Hematopoietic multipotent progenitor cell treated with erythropoietin and hydrocortisone succinate and interleukin-3 and kit ligand, for 6 days (in vitro differentiated cells): ENCODE data around the gene ADORA3.
"Not testable (repeated sequence)": the region's sequence is repeated elsewhere in the genome, so short reads cannot be mapped to it uniquely, and the experiment has no call there.

Experiments used
- DNase-seq: peaks from one replicate; pipeline ENCODE4 v3.0.0-alpha.2; 2015

The ADORA3 gene

GRCh38 chr1:111503585-111504060 is at the start of gene ADORA3, which contains the start of gene TMIGD3:
Gene ADORA3, minus strand, starts transcription at chr1:111503633. Its CDS starts 279 bp downstream, at chr1:111503354.
Gene TMIGD3, minus strand, starts transcription at chr1:111503633. Its CDS starts 279 bp downstream, at chr1:111503354.
- peak; percentile 82 for DNase-seq

- no peak for DNase-seq
Observed at GRCh38 chr1:111553196-111553595, 49.8 kb upstream of the ADORA3 start.

GRCh38 chr1:111552587-111552986 is 49.2 kb upstream of the ADORA3 start:
- no peak for DNase-seq

GRCh38 chr1:111551623-111552411 is 48.4 kb upstream of the ADORA3 start:
- peak; percentile 49 for DNase-seq

DNA sequence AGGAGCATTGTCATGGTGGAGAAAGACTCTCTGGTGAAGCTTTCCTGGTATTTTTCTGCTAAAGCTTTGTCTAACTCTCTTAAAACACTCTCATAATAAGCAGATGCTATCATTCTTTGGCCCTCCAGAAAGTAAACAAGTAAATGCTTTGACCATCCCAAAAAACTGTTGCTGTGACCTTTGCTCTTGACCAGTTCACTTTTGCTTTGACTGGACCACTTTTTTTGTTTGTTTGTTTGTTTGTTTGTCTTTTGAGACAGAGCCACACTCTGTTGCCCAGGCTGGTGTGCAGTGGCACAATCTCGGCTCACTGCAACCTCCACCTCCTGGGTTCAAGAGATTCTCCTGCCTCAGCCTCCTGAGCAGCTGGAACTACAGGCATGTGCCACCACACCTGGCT is 44.4 kb upstream of the ADORA3 start:
- DNase-seq = not testable (repeated sequence)

DNA sequence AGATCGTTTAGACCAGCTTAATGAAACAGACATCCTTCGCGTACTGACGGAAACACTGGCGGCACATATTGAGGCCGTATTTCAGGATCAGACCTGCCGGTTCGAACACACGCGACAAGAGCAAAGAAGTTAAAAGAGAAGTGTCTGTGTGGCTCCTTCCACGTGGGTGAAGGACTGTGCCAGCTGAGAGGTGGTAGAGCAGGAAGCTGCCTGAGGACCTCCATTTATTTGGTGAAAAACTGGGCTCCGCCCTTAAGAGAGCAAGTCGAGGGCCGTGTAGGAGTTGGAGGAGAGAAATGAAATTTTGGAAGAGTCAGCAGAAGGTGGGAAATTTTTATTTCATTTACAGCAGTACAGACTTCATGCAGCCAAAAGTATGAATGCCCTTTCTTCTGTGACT is 38.8 kb upstream of the ADORA3 start:
- DNase-seq = no peak

- no peak for DNase-seq
Observed at GRCh38 chr1:111541721-111542120, 38.3 kb upstream of the ADORA3 start.

DNA sequence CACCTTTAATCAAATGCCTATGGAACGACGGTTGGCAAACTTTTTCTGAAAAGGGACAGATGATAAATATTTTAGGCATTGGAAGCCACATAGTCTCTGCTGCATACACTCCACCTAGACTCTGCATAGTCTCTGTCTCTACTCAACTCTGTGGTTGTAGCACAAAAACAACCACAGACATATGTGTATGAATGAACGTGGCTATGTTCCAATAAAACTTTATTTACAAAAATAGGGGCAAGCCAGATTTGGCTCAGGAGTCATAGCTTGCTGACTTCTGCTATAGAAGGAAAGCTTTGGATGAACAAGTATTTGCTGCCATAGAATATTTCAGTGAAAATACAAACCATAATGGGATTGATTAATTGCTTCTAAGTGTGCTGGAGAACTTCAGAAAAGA is 37.5 kb upstream of the ADORA3 start:
- no peak for DNase-seq

GRCh38 chr1:111538343-111539025 is 35.1 kb upstream of the ADORA3 start:
- DNase-seq = no peak

GRCh38 chr1:111535256-111536191 is 32.1 kb upstream of the ADORA3 start:
- no peak for DNase-seq

- DNase-seq = no peak
Observed at GRCh38 chr1:111520053-111520452, 16.6 kb upstream of the ADORA3 start.

DNA sequence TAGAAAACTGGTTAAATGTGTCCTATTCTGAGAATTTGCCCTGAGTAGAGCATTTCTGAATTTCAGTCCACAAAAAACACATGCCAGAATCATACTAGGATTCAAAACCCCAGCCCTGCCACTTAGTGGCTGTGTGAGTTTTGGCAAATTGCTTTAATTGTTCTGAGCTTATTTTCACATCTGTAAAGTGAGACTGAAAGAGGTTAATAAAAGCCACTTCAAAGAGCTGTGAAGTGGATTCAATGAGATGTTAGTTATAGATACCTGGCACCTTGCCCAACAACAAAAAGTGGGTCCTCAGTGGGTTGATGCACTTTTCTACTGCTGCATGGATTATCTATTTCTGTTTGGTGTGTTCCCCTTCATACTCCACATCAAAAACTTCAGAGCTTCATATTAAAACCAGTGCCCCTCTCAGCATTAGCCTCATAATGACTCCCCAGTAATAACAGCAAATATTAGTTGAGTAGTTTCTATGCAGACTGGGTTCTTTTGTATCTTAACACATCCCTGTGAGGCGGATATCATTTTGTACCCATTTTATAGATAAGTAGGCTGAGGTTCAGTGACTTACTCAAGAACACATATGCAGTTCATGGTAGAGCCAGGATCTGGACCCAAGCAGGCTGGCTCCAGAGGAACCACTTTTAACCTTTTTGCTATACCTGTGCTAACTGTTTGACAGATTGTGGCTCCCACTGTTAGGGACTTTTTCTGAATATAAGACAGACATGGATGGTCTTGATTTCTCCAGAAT is 14.2 kb upstream of the ADORA3 start:
- DNase-seq = no peak

DNA sequence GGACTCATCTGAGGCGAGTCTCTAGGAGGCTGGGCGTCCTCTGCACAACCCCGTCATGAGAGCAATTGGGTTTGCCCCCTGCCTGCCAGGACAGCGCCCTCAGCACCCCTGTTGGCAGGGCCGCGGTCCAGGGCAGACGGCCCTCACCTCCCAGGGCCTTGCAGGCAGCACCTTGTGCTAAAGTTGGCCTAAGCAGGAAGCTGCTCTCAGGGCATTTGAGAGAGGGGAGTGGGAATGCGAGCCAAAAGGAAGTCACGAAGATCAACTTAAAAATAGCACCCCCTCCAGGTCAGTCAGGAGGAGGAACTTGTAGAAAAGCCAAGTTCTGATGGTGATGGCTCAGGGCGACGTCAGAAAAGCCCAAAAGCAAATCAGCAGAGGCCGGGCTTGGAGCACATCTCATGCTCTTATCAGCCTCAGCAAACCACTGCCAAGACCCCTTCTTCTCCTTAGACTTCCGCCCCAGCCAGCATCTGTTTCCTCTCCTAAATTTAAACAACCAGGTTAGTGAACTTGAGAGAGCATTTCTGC is 12.6 kb upstream of the ADORA3 start:
- DNase-seq = peak; percentile 89

- DNase-seq = peak; percentile 38
Observed at GRCh38 chr1:111515291-111516004, 12.0 kb upstream of the ADORA3 start.

- DNase-seq = peak; percentile 84
Observed at GRCh38 chr1:111513410-111514020, 10.1 kb upstream of the ADORA3 start.

DNA sequence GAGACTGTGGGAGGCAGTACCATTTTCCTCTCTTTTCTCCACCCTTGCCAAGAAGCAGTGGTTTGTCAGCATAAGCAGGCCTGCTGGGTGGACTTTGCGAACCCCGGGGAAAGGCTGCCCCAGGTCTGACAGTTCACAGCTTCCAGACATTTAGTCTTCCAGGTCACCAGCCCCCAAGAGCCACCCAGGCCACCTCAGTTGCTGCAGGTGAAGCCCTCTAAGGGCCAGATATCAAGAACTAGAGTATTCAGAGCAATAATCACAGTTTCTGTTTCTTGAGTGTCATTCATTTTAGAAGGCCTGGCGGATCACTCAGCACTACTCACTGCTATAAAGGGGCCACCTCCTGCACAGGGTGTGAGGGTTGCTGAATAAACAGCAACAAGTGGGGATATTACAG is 9.5 kb upstream of the ADORA3 start:
- no peak for DNase-seq

DNA sequence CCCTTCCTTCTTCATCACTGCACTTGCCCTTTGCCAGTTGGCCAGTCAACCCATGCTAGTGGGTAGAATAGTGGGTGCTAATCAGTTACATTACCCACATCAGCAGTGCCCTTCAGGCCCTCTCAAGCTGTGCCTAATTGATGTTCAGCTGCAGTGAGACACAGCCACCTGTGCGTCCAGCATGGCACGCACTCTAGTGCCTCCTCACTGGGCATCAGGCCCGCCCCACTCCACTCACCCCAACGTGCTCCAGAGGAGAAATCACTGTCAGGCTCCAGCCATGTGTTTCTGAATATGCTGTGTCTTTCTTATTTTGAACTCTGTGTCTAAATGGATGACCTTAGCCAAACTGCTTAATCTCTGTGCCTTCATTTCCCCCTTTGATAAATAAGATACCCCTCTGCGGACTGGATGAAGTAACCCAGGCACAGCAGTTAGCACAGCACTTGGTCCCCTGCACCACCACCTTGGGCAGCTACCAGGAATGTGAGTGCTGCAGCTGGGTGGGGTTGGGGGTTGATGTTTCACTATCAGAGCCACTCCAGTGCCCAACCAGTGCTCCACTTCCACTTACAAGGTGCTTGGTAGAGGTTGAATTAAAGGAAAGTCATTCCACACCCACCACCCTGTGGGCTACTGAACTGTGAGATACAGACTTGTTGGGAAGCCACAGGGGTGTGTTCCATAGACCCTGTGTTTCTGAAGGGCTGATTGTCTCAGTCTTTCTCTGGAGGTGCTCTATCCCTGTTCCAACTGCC is 8.9 kb upstream of the ADORA3 start:
- peak; percentile 79 for DNase-seq

DNA sequence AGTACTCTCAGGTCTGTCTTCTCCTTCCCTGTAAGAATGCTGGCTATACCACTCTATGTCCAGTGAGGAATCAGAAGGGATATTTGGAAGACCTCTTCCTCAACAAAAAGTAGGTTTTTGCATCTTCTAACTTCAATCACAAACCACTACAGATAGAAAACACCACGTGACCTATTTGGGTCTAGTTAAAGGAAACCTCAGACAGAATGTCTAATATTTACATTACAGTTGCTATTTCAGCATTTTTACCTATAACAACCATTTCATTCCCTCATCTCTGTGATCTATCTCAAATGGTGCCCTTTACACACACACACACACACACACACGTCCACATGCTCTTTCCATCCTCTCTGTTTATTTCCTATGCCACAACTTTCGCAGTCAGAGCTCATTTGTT is 7.9 kb upstream of the ADORA3 start:
- DNase-seq = no peak

GRCh38 chr1:111509997-111510375 is 6.6 kb upstream of the ADORA3 start:
- no peak for DNase-seq
